ENCODE measurements around the gene XPR1.
"Not testable (repeated sequence)": the region's sequence is repeated elsewhere in the genome, so short reads cannot be mapped to it uniquely, and the experiment has no call there.

DNA sequence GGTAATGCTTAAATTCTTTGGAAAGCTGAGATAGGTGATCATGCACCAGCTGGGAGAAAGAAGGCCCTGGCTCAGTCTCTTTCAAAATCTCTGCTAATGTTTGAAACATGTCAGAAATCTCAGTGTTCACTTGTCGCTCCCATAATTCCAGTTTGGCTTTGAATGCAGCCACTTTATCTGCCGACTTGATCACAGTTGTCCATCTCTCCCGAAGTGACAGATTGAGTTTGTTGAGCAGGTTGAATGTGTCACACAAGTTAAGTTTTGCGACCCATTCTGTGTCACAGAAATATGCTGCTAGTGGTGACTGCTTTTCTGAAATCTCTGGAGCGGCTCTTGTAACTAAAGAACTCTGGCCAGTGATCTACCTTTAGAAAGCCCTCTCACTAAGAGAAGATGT is 13.4 kb downstream of the XPR1 start:
- TF ChIP-seq CTCF (IDR thresholded peaks at IDR 0.05); POLR2AphosphoS5 (IDR thresholded peaks at IDR 0.05; ENCODE audit: insufficient read depth in 1 of 2, low read depth in 1 of 2); POLR2A (IDR thresholded peaks at IDR 0.05): not testable (repeated sequence)
